Colonic mucosa (tissue), 4 donors: Measurements from ENCODE around the gene SLC26A1. TPM values are rescaled to one million over a fixed set of nuclear protein-coding genes. Genes with fewer than 3 reads are reported as not detected.
A peak's percentile ranks its signal among the peaks of the same experiment; 100 is the strongest.

ENCODE experiments used
- DNase-seq: peaks from one replicate; pipeline ENCODE4 v3.0.0-alpha.2; 2020
- H3K27ac ChIP-seq: fragments of 200-600 bp; one replicate; pipeline ENCODE4 v1.8.0; 2021
- H3K27me3 ChIP-seq: fragments of 200-600 bp; one replicate; pipeline ENCODE4 v1.8.0; 2021
- H3K36me3 ChIP-seq: fragments of 200-600 bp; one replicate; pipeline ENCODE4 v1.8.0; 2021
- H3K4me1 ChIP-seq: fragments of 200-600 bp; one replicate; pipeline ENCODE4 v1.8.0; 2021; ENCODE audit warnings: mild to moderate bottlenecking
- H3K4me3 ChIP-seq: fragments of 200-600 bp; one replicate; pipeline ENCODE4 v1.8.0; 2021
- H3K9ac ChIP-seq, 2 donors: one replicate each; pipeline ENCODE4 v1.7.0; 2013; ENCODE audit warnings: control low read depth in 2 of 2, low read depth in 2 of 2, low read length in 2 of 2
- H3K9me3 ChIP-seq: fragments of 200-600 bp; one replicate; pipeline ENCODE4 v1.8.0; 2021
- intact Hi-C: fragments of 100-400 bp; cut with DNase I; formaldehyde crosslinking; loops from one replicate; pipeline ENCODE4 v1.14.1; 2022
- total RNA-seq, 2 donors: library from RNA; stranded (reverse); fragmentation: NEBNext Ultra II Directional in 1 of 2; extraction: Animal tissue kit (Norgen Biotek cat#: 25700) in 1 of 2; gene quantifications; one replicate each; pipeline ENCODE4 v1.2.1, GENCODE V29; 2021
- TF ChIP-seq, protein P1 (sequence below): fragments of 200-600 bp; IDR thresholded peaks from one replicate; pipeline ENCODE4 v1.8.0; 2022; ENCODE audit warnings: antibody characterized with exemption, mild to moderate bottlenecking
- donor health status: healthy.
- donor health status: DM: no; HTN: no; CAD: no.
- donor health status: DM: no; HTN: no; CAD: no.

The SLC26A1 gene
- total RNA-seq, 2 donors from 2014 or later = 0.77 to 3.8 TPM

GRCh38 chr4:1023075-1023640, 30.0 kb upstream of the SLC26A1 start:
- Histone ChIP-seq H3K9me3 (no peaks in the 10 kb centered on the region), H3K4me3 (no peak overlapping the region), H3K4me1 (peaks cover 9% of the 10 kb centered on the region), H3K36me3 (no peaks in the 10 kb centered on the region), H3K27ac (no peak overlapping the region), H3K9ac (no peak overlapping the region), H3K27me3 (no peaks in the 10 kb centered on the region)
- DNase-seq = no peak
- TF ChIP-seq, protein P1, sequence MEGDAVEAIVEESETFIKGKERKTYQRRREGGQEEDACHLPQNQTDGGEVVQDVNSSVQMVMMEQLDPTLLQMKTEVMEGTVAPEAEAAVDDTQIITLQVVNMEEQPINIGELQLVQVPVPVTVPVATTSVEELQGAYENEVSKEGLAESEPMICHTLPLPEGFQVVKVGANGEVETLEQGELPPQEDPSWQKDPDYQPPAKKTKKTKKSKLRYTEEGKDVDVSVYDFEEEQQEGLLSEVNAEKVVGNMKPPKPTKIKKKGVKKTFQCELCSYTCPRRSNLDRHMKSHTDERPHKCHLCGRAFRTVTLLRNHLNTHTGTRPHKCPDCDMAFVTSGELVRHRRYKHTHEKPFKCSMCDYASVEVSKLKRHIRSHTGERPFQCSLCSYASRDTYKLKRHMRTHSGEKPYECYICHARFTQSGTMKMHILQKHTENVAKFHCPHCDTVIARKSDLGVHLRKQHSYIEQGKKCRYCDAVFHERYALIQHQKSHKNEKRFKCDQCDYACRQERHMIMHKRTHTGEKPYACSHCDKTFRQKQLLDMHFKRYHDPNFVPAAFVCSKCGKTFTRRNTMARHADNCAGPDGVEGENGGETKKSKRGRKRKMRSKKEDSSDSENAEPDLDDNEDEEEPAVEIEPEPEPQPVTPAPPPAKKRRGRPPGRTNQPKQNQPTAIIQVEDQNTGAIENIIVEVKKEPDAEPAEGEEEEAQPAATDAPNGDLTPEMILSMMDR = no peak
- intact Hi-C loops = no loop called here

DNA sequence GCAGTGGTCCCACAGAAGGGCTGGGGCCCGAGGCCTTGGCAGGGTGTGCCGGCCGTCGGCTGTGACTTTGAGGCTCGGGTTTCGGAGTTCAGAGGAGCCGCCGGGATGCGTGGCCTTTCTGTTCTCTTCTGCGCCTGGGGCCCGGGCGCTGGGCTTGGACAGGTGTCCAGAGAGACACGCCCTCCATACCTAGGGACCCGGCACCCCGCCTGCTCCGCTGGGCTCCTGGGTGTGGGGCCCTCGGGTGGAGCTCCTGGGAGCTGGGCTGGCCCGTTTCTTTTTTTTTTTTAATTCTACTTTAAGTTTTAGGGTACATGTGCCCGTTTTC, 29.5 kb upstream of the SLC26A1 start:
- Histone ChIP-seq H3K27me3 (no peaks in the 10 kb centered on the region), H3K9me3 (no peaks in the 10 kb centered on the region), H3K4me3 (no peak overlapping the region), H3K36me3 (no peaks in the 10 kb centered on the region), H3K27ac (no peak overlapping the region), H3K4me1 (peaks cover 9% of the 10 kb centered on the region), H3K9ac (no peak overlapping the region)
- peak; percentile 52 for DNase-seq
- intact Hi-C loops = no loop called here
- TF ChIP-seq, protein P1 = no peak

- H3K9ac ChIP-seq = no peak overlapping the region
- TF ChIP-seq, protein P1 = no peak
- peaks cover 9% of the 10 kb centered on the region for H3K4me1 ChIP-seq
- no peaks in the 10 kb centered on the region for H3K36me3 ChIP-seq
- no peaks in the 10 kb centered on the region for H3K9me3 ChIP-seq
- no peak overlapping the region for H3K27ac ChIP-seq
- intact Hi-C loops = no loop called here
- no peak for DNase-seq
- H3K27me3 ChIP-seq = no peaks in the 10 kb centered on the region
- H3K4me3 ChIP-seq = no peak overlapping the region
Measured at GRCh38 chr4:1022051-1022738, 29.0 kb upstream of the SLC26A1 start.

GRCh38 chr4:1021386-1022050, 28.3 kb upstream of the SLC26A1 start:
- no peaks in the 10 kb centered on the region for H3K36me3 ChIP-seq
- H3K27me3 ChIP-seq = no peaks in the 10 kb centered on the region
- no peaks in the 10 kb centered on the region for H3K9me3 ChIP-seq
- TF ChIP-seq, protein P1 = no peak
- peak overlapping the region in 1 of 2 donors; percentile 12 for H3K9ac ChIP-seq
- no peak for DNase-seq
- H3K27ac ChIP-seq = no peak overlapping the region
- H3K4me3 ChIP-seq = no peak overlapping the region
- peaks cover 9% of the 10 kb centered on the region for H3K4me1 ChIP-seq
- intact Hi-C loops = no loop called here

DNA sequence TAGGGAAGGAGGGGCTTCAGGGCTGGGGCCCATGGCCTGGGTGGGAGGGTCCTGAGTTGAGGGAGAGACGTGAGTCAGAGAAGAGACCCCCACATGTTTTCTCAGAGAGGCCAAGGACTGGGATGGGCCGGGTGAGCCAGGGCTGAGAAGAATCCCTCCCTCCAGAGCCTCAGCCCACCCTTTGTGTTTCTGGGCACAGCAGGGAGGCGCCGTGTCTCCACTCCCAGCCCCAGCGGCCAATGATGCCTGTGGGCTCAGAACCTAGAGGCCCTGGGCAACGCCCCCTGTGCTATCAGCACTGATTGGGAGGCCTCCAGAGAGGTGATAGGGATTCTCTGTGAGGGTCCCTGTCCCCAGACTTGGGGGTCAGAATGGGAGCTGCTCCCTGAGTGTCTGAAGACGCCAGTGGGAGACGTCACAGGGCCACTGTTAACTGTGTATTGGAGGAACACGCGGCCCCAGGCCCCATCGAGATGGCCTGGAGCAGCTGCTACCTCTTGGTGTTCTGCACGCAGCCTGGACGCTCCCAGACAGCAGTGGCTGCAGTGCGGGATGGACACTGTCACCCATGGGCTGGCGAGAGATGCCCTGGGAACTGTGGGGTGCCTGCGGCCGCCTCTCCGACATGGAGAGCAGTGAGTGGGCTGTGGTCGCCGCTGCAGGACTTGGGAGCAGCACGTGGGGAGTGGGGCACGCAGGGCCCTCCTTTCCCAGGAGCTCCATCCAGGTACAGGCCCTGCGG, 26.7 kb upstream of the SLC26A1 start:
- DNase-seq = no peak
- no peaks in the 10 kb centered on the region for H3K9me3 ChIP-seq
- H3K36me3 ChIP-seq = no peaks in the 10 kb centered on the region
- H3K4me1 ChIP-seq = peaks cover 9% of the 10 kb centered on the region
- TF ChIP-seq, protein P1 = no peak
- no peaks in the 10 kb centered on the region for H3K27me3 ChIP-seq
- no peak overlapping the region for H3K9ac ChIP-seq
- intact Hi-C loops = no loop called here
- H3K4me3 ChIP-seq = no peak overlapping the region
- no peak overlapping the region for H3K27ac ChIP-seq
